ENCODE measurements around the gene TMEM271.

TMEM271 gene

GRCh38 chr4:548976-549375 lies 27.1 kb downstream of the TMEM271 start:
- in situ Hi-C loops (cut with MboI; ENCODE audit: low pct_unique_long_range_greater_than_20kb, low sequenced_read_pairs, unreplicated experiment): no loop called here
- TF ChIP-seq CTCF (IDR thresholded peaks at IDR 0.05; ENCODE audit: extremely low read depth, insufficient read depth, missing control alignments): no peak

GRCh38 chr4:545612-546011 lies 30.5 kb downstream of the TMEM271 start:
- in situ Hi-C loops (cut with MboI; ENCODE audit: low pct_unique_long_range_greater_than_20kb, low sequenced_read_pairs, unreplicated experiment): no loop called here
- TF ChIP-seq CTCF (IDR thresholded peaks at IDR 0.05; ENCODE audit: extremely low read depth, insufficient read depth, missing control alignments): no peak
- DNase-seq (ENCODE audit: low spot score): no peak

More at GRCh38 chr4:548976-549375, 27.1 kb downstream of the TMEM271 start:
- no peak for DNase-seq (ENCODE audit: low spot score)

GRCh38 chr4:544386-545105 lies 31.5 kb downstream of the TMEM271 start:
- no peak for DNase-seq (ENCODE audit: low spot score)
- in situ Hi-C loops (cut with MboI; ENCODE audit: low pct_unique_long_range_greater_than_20kb, low sequenced_read_pairs, unreplicated experiment): no loop called here
- no peak for TF ChIP-seq CTCF (IDR thresholded peaks at IDR 0.05; ENCODE audit: extremely low read depth, insufficient read depth, missing control alignments)

DNA sequence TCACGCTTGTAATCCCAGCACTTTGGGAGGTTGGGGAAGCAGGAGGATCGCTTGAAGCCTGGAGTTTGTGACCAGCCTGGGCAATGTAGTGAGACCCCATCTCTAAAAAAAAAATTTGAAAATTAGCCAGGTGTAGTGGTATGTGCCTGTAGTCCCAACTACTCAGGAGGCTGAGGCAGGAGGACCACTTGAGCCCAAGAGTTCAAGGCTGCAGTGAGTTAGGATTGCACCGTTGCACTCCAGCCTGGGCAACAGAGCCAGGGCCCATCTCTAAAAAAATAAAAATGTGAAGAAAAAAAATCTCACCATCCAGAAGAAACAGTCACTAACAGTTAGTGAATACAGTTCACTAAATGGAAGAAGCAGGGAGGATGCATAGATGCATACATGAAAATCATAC lies 34.8 kb downstream of the TMEM271 start:
- in situ Hi-C loops (cut with MboI; ENCODE audit: low pct_unique_long_range_greater_than_20kb, low sequenced_read_pairs, unreplicated experiment): no loop called here
- no peak for DNase-seq (ENCODE audit: low spot score)
- no peak for TF ChIP-seq CTCF (IDR thresholded peaks at IDR 0.05; ENCODE audit: extremely low read depth, insufficient read depth, missing control alignments)

DNA sequence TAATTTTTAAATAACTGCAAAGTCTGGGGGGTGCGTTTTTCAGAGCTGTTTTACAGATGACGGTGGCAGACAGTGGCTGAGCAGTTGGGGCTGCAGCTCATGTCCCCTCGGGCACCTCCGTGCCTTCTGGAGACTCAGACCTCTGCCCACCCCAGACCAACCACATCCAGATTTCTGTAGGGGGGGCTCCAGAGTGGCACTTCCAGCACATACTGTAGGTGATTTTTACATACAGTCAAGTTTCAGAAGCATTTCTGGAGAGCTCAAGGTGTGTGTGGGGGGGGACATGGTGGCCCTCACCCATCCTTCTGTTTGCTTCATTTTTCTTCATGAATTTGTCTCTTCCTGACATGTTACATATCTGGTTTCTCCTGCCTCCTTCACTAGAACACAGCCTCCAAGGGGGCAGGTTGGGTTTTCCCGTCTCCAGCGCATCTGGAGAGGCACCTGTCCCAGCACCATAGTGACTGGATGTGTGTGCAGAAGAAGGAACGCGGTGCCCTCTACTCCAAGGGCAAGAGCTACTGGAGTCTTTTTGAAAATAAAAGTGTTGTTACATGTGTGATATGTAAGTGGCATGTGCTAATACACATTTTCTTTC lies 37.5 kb downstream of the TMEM271 start:
- no peak for TF ChIP-seq CTCF (IDR thresholded peaks at IDR 0.05; ENCODE audit: extremely low read depth, insufficient read depth, missing control alignments)
- in situ Hi-C loops (cut with MboI; ENCODE audit: low pct_unique_long_range_greater_than_20kb, low sequenced_read_pairs, unreplicated experiment): no loop called here
- no peak for DNase-seq (ENCODE audit: low spot score)

DNA sequence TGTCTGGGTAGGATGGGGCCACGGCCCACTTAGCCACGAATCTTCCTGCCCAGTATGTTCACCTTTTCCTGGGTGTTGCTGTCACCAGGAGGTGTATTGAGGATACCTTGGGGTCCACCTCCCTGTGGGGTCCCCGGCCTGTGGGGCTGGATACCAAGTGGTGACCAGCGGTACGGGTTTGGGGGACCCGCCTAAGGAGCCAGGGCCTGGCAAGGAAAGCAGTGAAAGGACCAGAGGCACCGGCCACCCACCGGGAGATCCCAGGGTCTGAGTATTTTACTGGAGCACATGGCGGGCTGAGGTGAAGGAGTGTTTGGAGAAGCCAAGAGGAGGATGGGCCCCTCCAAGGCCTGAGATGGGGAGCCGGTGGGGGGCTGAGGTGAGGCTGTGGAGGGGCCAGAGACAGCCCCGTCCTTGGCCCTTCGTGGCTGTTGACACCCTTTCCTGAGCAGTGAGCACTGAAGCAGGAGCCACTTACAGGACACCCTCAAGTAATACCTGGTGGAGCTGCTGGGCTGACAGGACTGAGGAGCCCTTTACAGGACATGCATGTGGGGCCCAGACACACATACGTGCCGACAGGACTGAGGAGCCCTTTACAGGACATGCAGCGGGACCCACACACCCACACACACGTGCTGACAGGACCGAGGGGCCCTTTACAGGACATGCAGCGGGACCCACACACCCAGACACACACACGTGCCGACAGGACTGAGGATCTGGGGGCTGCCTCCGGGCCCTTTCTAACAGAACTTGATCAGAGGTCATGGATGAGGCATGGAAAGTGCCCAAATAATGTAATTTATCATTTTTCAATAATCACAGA lies 38.4 kb downstream of the TMEM271 start:
- TF ChIP-seq CTCF (IDR thresholded peaks at IDR 0.05; ENCODE audit: extremely low read depth, insufficient read depth, missing control alignments): no peak
- in situ Hi-C loops (cut with MboI; ENCODE audit: low pct_unique_long_range_greater_than_20kb, low sequenced_read_pairs, unreplicated experiment): no loop called here
- no peak for DNase-seq (ENCODE audit: low spot score)
